ENCODE results near the gene PRRC1.
"Not testable (repeated sequence)": the region's sequence is repeated elsewhere in the genome, so short reads cannot be mapped to it uniquely, and the experiment has no call there.

Gene PRRC1

GRCh38 chr5:127549551-127549950 lies 32.1 kb downstream of the PRRC1 start:
- DNase-seq = no peak

DNA sequence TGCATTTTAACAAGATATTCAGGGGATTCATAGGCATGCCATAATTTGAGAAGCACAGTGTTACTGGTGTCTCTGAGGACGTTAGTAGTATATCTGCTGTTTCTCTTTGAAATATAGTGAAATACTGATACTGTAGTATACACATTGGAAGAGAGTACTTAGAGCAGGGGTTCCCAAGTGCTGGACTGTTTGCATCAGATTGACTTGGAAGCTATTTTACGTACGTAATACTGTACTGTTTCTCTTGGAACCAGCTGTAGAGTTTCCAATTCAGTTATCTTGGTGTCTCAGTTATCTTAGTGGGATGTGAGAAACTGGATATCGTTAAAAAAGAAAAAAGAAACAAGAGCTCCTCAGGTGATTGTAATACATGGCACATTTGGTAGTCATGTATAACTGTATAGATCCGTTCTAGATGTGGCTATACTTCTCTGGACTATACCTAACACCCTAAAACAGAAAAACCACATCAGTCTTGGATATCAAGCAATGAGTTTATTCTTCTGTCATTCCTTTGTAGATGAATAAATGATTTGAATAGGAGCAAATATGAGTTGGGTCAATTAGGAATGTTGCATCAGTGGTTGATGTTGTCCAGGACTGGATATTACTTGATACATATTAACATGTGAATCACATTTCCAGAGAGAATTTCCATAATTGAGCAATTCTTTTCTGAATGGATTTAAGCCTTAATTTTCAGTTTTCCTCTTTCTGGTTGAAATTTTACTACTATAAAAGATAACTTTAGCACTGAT lies 33.4 kb downstream of the PRRC1 start:
- no peak for DNase-seq

DNA sequence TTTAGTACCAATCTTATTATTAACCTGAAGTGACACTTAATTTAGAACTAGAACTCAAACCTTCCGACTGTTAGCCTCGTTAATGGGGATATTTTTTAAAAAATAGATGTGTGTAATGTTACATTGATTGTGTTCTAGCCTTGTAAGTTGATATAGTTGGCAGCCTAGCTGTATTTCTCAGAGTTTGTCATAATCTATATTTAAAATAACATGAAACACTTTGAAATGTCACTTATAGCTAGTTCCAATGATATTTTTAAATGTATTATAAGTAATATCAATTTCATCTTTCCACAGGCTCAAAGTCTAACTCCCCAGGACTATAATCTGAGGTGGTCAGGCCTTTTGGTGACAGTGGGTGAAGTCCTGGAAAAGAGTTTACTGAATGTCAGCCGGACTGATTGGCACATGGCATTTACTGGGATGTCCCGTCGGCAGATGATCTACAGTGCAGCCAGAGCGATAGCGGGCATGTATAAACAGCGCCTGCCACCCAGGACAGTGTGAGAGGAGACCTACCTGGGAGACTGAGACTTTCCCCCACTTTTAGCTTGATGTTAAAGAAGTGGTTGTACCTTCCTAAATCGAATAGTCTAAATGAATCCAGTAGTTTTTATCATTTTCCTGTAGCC lies 34.1 kb downstream of the PRRC1 start:
- DNase-seq = no peak

DNA sequence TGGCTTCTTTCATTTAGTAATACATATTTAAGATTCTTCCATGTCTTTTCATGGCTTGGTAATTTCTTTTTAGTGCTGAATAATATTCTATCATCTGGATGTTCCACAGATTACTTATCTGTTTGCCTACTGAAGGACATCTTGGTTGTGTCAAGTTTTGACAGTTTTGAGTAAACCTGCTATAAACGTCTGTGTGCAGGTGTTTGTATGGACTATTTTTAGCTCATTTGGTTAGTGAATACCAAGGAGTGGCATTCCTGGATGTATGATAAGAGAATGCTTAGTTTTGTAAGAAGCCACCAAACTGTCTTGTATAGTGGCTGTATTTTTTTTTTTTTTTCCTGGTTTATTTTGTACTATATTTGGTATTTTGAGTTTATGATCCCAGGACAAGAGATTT lies 38.4 kb downstream of the PRRC1 start:
- DNase-seq = no peak

GRCh38 chr5:127556609-127557334 lies 39.3 kb downstream of the PRRC1 start:
- DNase-seq = no peak

DNA sequence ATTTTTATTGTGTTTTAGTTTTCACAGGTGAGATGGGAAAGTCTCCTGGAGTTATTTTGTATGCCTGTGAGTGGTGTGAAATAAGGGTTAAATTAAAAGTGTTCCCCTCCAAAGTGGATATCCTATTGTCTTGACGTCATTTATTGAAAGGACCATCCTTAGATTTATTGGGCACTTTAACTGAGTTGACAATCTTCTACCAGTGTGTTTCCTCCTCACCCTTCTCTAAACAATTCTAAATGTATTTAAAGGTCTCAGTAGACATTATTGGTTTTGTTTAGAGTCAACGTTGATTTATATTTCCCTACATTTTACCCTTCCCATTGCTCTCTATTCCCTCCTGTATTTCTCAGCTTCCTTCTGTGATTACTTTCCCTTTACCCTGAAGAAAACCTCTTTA lies 40.8 kb downstream of the PRRC1 start:
- DNase-seq = no peak

- DNase-seq = no peak
Measured at GRCh38 chr5:127561254-127561653, 43.8 kb downstream of the PRRC1 start.

- no peak for DNase-seq
Measured at GRCh38 chr5:127562252-127562651, 44.8 kb downstream of the PRRC1 start.

GRCh38 chr5:127563136-127563535 lies 45.7 kb downstream of the PRRC1 start:
- no peak for DNase-seq

GRCh38 chr5:127564002-127564769 lies 46.7 kb downstream of the PRRC1 start:
- DNase-seq = peak; percentile 12

DNA sequence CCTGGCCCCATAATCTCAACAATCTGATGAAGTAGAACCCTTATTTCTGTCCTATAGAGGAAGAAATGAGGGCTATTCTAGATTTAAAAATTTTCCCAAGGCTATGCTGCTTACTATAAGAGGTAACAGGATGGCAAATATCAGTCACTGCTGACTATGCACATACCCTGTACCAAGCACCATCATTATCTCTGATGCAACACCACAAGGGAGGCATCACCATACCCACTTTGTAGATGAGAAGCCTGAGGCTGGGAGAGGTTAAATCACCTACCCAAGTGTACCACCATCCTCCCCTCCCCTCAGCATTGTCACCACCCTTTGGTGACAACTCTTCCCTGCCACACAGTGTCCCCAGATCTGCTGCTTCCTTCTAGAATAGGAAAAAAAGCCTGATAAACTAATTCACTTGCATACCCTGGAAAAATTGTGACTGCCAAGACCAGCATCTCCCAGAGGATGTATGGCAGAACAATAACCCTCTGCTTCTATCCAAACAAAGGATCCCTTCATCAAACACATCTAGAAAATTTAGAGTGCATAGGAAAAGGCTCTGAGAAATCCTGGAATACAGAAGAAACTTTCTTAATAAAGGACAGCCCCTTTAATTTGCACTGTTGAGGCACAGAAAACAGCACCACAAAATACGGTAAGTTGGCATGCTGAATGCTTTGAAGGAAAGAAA lies 48.3 kb downstream of the PRRC1 start:
- no peak for DNase-seq

DNA sequence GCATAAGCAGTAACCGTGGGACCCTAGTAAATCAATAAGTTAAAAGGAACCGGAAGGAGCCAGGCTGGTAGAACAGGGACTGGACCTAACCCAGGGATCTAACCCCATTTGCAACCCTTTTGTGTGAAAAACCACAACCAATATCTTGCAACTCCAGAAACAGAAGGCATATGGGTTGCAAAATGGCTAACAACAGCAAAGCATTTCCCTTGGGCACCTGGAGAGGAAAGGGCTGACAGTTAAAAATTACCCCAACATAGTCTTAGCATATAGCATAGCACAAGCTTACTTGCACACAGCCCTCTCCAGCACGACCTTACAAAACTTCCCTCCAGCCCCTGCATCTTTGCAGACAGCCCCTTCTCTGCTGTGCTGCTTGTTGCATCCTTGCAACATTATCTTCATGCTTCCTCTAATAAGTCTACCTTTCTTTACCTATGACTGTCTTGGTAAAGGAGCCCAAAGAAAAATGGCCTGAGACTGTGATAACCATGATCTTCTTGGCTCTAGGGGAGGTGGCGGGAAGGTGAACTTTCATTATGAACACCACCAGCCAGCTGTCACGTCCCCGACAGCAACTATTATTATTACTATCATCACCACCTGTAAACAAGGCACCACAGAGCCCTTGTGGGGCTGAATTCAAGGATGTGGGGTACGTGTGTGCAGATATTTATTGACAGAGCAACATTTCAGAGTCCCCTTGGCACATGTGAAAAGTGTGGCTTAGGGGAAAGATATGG lies 49.8 kb downstream of the PRRC1 start:
- DNase-seq = no peak

DNA sequence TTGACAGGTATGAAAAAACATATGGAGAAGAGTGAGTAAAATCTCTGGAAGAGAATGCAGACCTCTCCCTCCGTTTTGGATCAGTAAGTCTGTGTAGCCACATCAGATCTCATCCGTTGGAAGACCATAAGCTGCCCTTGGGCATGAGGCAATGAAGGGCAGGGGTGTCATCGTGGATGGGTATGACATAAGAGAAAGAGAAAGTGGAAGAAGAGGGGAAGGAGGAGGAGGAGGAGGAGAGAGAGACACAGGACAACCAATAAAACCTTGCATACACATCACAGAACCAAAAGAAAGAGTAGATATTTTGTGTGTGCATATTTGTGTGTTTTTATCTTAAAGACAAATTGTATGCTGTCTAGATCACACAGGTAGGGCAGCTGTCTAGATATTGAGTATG lies 50.7 kb downstream of the PRRC1 start:
- no peak for DNase-seq

GRCh38 chr5:127569471-127569870 lies 52.0 kb downstream of the PRRC1 start:
- DNase-seq = not testable (repeated sequence)

GRCh38 chr5:127571314-127572131 lies 54.1 kb downstream of the PRRC1 start:
- no peak for DNase-seq

DNA sequence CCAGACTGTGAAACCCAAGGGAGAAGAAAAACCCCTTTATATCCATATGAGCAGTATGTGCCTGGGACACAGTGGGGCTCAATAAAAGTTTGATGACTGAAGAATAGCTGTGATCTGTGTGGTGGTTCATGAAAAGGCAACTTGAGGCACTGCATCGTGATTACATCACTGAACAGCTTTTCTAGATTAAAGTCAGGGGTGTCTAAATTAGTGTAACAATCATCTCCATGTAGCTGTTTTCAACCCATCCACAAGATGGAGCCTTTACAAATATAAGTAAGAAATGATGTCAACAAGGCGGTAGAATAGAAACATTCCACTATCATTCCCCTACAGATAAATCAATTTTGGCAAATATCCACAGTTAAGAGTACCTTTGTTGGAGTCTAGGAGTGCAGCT lies 55.5 kb downstream of the PRRC1 start:
- no peak for DNase-seq

DNA sequence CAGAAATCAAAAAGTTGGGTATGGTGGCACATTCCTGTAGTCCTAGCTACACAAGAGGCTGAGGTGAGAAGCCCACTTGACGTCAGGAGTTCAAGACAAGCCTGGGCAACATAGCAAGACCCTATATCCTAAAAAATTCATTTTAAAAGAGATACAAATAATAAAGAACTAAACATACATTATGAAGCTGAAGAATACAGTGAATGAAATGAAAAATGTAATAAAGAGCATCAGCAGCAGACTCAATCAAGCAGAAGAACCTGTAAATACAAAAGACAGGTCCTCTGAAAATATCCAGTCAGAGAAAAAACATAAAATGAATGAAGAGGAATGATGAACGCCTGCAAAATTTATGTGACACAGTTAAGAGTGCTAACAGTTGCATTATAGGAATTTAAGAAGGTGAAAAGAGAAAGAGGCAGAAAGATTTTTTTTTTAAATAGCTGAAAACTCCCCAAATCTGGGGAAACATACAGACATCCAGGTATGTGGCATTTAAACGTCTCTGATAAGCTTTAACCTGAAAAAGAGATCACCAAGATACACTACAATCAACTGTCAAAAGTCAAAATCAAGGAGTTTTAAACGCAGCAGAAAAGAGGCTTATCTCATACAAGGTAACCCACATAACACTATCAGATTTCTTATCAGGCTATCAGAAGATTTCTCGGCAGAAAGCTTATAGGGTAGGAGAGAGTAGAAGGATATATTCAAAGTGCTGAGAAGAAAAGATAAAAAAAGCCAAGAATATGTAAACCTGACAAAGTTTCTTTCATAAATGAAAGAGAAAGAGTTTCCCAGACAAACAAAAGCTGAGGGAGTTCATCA lies 57.6 kb downstream of the PRRC1 start:
- DNase-seq = no peak

DNA sequence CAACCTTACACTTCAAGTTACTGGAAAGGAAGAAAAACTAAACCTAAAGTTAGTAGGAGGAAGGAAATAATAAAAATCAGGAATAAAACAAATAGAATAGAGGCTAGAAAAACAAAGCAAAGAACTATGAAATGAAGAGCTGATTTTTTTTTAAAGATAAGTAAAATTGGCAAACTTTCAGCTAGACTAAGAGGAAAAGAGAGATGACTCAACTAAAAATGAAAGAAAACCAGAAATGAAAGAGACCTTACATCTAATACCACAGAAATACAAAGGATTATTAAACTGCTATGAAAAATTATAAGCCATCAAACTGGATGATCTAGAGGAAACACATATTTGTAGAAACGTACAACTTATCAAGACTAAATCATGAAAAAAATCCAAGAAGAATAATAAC lies 60.0 kb downstream of the PRRC1 start:
- no peak for DNase-seq

DNA sequence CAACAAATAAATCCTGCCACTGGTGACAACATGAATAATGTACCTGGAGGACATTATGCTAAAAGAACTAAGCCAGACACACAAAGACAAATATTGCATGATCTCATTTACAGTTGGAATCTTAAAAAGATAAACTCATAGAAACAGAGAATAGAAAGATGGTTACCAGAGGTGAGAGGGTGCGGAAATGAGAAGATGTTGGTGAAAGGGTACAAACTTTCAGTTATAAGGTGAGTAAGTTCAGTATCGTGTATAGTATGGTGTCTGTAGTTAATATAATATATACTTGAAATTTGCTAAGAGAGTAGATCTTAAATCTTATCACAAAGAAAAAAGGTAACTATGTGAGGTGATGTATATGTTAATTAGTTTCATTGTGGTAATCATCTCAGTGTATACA lies 63.3 kb downstream of the PRRC1 start:
- no peak for DNase-seq

DNA sequence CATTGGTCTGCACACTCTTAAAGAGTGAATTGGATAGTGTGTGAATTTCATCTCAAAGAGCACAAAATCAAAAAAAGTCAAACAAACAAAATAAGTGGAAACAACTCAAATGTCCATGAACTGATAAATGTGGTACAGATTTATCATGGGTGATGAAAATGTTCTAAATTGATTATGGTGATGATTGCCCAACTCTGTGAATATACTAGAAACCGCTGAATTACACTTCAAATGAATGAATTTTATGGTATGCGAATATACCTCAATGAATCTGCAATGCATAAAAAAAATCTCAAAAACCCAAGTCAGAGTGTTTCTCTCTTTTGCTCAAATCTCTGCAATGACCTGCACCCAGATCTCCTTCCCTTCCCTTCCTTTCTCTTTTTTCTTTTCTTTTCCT lies 64.0 kb downstream of the PRRC1 start:
- no peak for DNase-seq

All from DMS79 treated with DMSO at 0.1 percent for 48 hours (cell line).